Mucosa of descending colon (tissue), 3 donors: Measurements from ENCODE around the gene OR1E1. TPM values are rescaled to one million over a fixed set of nuclear protein-coding genes. Genes with fewer than 3 reads are reported as not detected.
"Not testable (repeated sequence)": the region's sequence is repeated elsewhere in the genome, so short reads cannot be mapped to it uniquely, and the experiment has no call there.

Source experiments
- ATAC-seq: fragments of 200-7000 bp; cut with Tn5 transposase; one replicate; pipeline ENCODE4 v1.9.1; 2020; ENCODE audit warnings: mild to moderate bottlenecking, moderate library complexity
- DNase-seq, 3 donors: peaks; one replicate each; pipeline ENCODE4 v3.0.0-alpha.2; 2020
- H3K36me3 ChIP-seq: fragments of 200-600 bp; one replicate; pipeline ENCODE4 v1.8.0; 2021; ENCODE audit warnings: low read depth, mild to moderate bottlenecking
- H3K4me1 ChIP-seq: fragments of 200-600 bp; one replicate; pipeline ENCODE4 v1.8.0; 2021; ENCODE audit warnings: low read depth, mild to moderate bottlenecking
- H3K4me3 ChIP-seq: fragments of 200-600 bp; one replicate; pipeline ENCODE4 v1.8.0; 2021; ENCODE audit warnings: mild to moderate bottlenecking
- H3K9me3 ChIP-seq: fragments of 200-600 bp; one replicate; pipeline ENCODE4 v1.8.0; 2021; ENCODE audit warnings: mild to moderate bottlenecking
- intact Hi-C, 2 donors: fragments of 100-400 bp; cut with DNase I in 1 of 2; cut with micrococcal nuclease in 1 of 2; formaldehyde crosslinking; loops; one replicate each; pipeline versions ENCODE4 v1.11.0 to v1.11.1; 2022; cut with DNase I, micrococcal nuclease
- total RNA-seq, 3 donors: library from RNA; stranded (reverse); fragmentation: NEBNext Ultra II Directional in 2 of 3; extraction: Animal tissue kit (Norgen Biotek cat#: 25700) in 2 of 3; gene quantifications; one replicate each; pipeline versions ENCODE4 v1.2.1 to v1.2.4, GENCODE V29; 2021 to 2023
- TF ChIP-seq, protein P1 (sequence below): fragments of 200-600 bp; IDR thresholded peaks from one replicate; pipeline ENCODE4 v1.8.0; 2022; ENCODE audit warnings: antibody characterized with exemption, mild to moderate bottlenecking
- donor health status: DM: no; HTN: no; CAD: no; lungs with moderate emphysema.
- donor health status: DM: no; HTN: no; CAD: no.
- donor health status: DM: no; HTN: yes; CAD: no.

OR1E1 gene
- total RNA-seq, 3 donors from 2014 or later, result not detected

DNA sequence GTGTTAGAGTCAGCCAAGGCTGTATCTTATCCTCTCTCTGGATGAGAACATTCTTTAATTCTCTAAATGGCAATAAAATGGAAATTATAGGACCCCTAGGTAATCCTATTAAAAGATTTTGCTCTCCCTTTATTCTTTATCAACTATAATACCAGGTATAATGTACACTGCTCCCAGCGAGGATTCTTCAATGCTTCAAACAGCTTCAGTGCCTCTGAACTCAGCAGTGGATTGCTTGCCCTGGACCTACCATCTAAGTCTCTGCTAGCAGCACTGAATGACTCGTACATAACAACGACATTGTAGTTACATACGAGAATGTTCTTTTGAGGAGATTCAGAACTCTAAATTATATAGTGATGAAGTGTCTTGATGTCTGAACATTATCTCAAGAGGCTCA is 8.4 kb downstream of the OR1E1 start:
- intact Hi-C loops, result no loop called here
- TF ChIP-seq, protein P1, sequence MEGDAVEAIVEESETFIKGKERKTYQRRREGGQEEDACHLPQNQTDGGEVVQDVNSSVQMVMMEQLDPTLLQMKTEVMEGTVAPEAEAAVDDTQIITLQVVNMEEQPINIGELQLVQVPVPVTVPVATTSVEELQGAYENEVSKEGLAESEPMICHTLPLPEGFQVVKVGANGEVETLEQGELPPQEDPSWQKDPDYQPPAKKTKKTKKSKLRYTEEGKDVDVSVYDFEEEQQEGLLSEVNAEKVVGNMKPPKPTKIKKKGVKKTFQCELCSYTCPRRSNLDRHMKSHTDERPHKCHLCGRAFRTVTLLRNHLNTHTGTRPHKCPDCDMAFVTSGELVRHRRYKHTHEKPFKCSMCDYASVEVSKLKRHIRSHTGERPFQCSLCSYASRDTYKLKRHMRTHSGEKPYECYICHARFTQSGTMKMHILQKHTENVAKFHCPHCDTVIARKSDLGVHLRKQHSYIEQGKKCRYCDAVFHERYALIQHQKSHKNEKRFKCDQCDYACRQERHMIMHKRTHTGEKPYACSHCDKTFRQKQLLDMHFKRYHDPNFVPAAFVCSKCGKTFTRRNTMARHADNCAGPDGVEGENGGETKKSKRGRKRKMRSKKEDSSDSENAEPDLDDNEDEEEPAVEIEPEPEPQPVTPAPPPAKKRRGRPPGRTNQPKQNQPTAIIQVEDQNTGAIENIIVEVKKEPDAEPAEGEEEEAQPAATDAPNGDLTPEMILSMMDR, result no peak
- Histone ChIP-seq H3K9me3 (no peaks in the 10 kb centered on the region), H3K36me3 (no peaks in the 10 kb centered on the region), H3K4me3 (no peak overlapping the region), H3K4me1 (no peaks in the 10 kb centered on the region)
- ATAC-seq, result no peak
- no peak for DNase-seq

DNA sequence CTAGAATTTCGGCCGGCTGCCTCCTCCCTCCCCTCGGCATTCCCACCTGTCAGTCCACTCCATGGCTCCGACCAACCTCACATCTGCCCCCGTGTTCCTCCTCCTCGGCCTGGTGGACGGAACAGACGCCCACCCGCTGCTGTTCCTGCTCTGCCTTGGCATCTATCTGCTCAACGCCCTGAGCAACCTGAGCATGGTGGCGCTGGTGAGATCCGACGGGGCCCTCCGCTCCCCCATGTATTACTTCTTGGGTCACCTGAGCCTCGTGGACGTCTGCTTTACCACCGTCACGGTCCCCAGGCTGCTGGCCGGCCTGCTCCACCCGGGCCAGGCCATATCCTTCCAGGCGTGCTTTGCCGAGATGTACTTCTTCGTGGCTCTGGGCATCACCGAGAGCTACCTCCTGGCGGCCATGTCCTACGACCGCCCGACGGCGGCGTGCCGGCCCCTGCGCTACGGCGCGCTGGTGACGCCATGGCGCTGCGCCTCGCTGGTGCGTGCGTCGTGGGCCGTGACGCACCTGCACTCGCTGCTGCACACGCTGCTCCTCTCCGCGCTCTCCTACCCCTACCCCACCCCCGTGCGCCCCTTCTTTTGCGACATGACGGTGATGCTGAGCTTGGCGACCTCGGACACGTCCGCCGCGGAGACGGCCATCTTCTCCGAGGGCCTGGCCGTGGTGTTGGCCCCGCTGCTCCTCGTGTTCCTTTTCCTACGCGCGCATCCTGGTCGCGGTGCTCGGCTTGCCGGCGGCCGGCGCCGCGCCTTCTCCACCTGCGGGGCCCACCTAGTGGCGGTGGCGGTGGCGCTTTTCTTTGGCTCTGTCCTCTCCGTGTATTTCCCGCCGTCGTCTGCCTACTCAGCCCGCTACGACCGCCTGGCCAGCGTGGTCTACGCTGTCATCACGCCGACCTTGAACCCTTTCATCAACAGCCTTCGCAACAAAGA is 12.1 kb downstream of the OR1E1 start, which contains the start of gene OR3A2:
Gene OR3A2, minus strand, starts transcription at position 440 of the 948 bp plus-strand sequence.
- TF ChIP-seq, protein P1, result no peak
- intact Hi-C loops, result no loop called here
- H3K36me3 ChIP-seq, result no peaks in the 10 kb centered on the region
- no peaks in the 10 kb centered on the region for H3K4me1 ChIP-seq
- ATAC-seq (no peak), DNase-seq (no peak)
- no peak within 1 kb of the TSS for H3K4me3 ChIP-seq
- H3K9me3 ChIP-seq, result no peaks in the 10 kb centered on the region

DNA sequence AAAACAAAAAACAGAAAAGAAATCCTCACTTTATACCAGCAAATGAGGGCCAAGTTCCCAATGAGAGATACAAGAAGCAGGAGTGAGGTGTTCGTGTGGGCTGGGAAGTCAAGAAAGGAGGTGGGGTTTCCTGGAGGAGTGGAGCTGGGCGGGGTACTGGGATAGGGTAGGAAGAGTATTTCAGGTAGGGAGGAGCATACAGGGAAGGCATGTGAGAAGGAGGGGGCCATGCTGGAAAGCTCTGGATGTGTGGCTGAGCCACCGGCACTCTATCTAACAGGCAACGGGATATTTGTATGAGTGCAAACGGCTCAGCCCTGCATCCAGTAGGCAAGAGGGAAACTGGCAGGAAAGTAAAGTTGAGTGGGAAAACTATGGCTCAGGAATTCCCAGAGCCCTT is 16.3 kb downstream of the OR1E1 start:
- intact Hi-C loops, result no loop called here
- H3K4me1 ChIP-seq, result no peaks in the 10 kb centered on the region
- DNase-seq, result no peak
- no peaks in the 10 kb centered on the region for H3K36me3 ChIP-seq
- H3K9me3 ChIP-seq, result no peaks in the 10 kb centered on the region
- ATAC-seq, result no peak
- TF ChIP-seq, protein P1, result no peak
- no peak overlapping the region for H3K4me3 ChIP-seq

DNA sequence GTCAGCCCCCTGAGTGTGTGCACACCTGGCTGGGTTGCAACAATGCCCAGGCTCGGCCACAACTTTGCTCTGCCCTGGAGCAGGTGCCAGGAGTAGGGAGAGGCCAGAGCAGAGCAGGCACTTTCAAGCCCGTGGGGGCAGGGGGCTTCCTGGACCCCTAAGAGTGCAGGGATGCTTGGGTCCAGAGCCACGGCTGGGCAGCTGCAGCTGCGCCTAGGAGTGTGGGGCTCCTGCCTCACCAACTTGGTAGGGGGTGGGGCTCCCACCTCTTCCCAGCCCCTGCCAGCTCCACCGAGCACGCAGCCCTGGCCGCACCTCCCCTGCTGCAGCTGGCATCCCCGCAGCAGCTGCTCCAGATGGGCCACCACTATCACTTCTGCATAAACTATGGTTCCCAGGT is 19.9 kb downstream of the OR1E1 start:
- ATAC-seq, result no peak
- no peaks in the 10 kb centered on the region for H3K36me3 ChIP-seq
- H3K4me1 ChIP-seq, result no peaks in the 10 kb centered on the region
- H3K9me3 ChIP-seq, result peaks cover 8% of the 10 kb centered on the region
- intact Hi-C loops, result no loop called here
- TF ChIP-seq, protein P1, result no peak
- no peak for DNase-seq
- H3K4me3 ChIP-seq, result no peak overlapping the region

DNA sequence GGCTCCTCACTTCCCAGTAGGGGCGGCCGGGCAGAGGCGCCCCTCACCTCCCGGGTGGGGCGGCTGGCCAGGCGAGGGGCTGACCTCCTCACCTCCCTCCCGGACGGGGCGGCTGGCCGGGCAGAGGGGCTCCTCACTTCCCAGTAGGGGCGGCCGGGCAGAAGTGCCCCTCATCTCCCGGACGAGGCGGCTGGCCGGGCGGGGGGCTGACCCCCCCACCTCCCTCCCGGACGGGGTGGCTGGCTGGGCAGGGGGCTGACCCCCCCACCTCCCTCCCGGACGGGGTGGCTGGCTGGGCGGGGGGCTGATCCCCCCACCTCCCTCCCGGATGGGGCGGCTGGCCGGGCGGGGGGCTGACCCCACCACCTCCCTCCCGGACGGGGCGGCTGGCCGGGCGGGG is 27.0 kb downstream of the OR1E1 start:
- H3K36me3 ChIP-seq, DNase-seq, intact Hi-C loops, ATAC-seq, H3K4me1 ChIP-seq, H3K4me3 ChIP-seq: not testable (repeated sequence)
- peaks cover 12% of the 10 kb centered on the region for H3K9me3 ChIP-seq

Other genes starting within 250 kb of the OR1E1 start
- not detected for gene OR1A2, start 200.9 kb downstream of the OR1E1 start, total RNA-seq
- not detected for gene OR1A1, start 190.7 kb downstream of the OR1E1 start, total RNA-seq
- gene OR3A1, start 100.0 kb downstream of the OR1E1 start, total RNA-seq, result under 1 TPM in 1 of 3 donors, not detected in 2; 0.32 TPM
- 1 to 10 TPM in 1 of 3 donors, not detected in 2; 1.3 TPM for gene OR3A2, start 12.1 kb downstream of the OR1E1 start, total RNA-seq
- gene OR3A3, start 13.0 kb upstream of the OR1E1 start, total RNA-seq, result not detected
- gene OR1E2, start 35.4 kb upstream of the OR1E1 start, total RNA-seq, result not detected
- gene SPATA22, start 73.4 kb upstream of the OR1E1 start, total RNA-seq, result 1 to 10 TPM in 1 of 3 donors, not detected in 2; 1.1 TPM
- gene ASPA, start 77.6 kb upstream of the OR1E1 start, total RNA-seq, result 1 to 10 TPM; 3.5 to 6.6 (median 3.7) TPM
- 10 to 100 TPM in 1 of 3 donors, 1 to 10 TPM in 2; 7.7 to 17.8 (median 8.6) TPM for gene TRPV3, start 159.4 kb upstream of the OR1E1 start, total RNA-seq
- gene TRPV1, start 211.0 kb upstream of the OR1E1 start, total RNA-seq, result 10 to 100 TPM in 1 of 3 donors, 1 to 10 TPM in 2; 7.4 to 14.5 (median 7.8) TPM
- 10 to 100 TPM; 13.9 to 27.8 (median 19.0) TPM for gene SHPK, start 237.8 kb upstream of the OR1E1 start, total RNA-seq
- 10 to 100 TPM in 2 of 3 donors, 1 to 10 TPM in 1; 9.6 to 13.4 (median 13.1) TPM for gene CTNS, start 238.3 kb upstream of the OR1E1 start, total RNA-seq